CD4-positive, alpha-beta T cell treated with Interleukin-4 for 1 hour (primary cell): ENCODE measurements around the gene LRRC8C.

ENCODE experiments used
- DNase-seq, 2 donors: peaks; one replicate each; pipeline ENCODE4 v3.0.0-alpha.2; 2020 to 2022

Gene LRRC8C

DNA sequence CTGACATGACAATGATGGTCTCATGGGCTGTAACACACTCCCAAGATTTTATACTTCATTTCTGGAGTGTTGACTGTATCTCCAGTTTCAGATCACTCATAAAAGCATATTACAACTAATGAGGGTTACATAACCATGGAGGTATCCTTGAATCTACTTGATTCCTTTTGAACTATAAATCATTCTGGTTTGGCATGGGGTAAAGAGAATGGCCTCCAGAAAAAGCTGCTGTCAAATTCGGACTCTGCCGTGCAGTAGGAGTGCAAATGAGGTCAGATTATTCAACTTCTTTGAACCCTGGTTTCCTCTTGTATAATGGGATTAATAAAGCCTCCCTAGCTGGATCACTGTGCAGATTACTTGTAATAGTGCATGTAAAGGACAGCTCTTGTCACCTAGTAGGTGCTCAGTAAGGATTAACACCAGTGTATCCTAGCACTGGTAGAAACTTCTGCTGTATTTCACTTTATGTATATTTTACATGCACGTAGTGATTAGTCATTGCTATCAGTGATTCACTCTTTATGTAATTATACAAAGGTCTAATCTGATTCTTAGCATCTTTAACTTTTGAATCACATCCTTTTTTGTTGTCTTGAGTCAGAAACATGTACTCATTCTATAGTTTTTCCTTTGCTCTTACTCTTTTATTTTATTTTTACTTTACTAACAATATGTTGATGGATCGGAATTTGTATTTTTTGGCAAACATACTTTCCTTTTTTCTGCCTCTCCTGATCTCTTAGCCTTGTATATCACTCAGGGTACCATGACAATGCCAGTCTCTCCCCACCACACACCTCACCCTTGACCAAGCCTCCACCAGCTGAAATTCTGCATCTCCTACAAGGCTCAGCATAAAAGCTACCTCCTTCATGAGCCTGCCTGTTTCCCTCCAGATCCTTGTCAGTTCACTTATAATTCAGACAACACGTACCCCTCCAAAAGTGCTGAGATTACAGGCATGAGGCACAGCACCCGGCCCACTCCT, 3.2 kb downstream of the LRRC8C start:
- DNase-seq = no peak

DNA sequence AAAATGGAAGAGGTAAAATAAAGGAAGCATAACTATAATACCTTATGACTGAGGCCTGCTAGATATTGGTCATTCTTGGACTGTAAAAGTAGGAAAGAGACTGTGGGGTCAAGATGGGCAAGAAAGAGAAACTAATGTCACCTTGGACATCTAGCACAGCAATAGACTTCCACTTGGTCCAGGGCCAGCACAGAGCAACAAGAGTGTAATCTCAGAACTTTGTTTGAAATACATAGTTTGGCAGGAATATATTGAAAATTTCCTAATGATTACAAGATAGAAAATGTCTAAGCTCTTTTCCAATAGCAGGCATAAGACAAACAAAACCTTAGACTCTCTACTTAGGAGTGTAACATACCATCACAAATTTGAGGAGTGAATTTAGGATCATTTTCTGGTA, 4.6 kb downstream of the LRRC8C start:
- DNase-seq = no peak

DNA sequence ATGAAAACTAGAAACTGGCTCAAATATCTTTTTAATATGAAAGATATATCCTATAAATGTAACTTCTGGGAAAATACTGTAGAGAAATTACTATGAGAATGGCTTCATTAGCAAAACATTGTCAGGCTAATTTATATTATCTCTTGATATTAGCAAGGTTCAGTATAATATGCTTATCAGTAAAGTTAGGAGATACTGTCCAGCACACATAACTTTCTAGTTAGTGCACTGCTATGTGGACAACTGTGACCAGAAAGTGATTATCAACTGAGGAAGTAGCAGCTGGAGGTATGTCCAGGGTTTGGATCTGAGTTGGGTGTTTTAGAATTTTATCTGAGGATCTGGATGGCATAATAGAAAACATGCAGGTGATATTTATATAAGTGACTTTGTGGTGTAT, 7.5 kb downstream of the LRRC8C start:
- DNase-seq = no peak

DNA sequence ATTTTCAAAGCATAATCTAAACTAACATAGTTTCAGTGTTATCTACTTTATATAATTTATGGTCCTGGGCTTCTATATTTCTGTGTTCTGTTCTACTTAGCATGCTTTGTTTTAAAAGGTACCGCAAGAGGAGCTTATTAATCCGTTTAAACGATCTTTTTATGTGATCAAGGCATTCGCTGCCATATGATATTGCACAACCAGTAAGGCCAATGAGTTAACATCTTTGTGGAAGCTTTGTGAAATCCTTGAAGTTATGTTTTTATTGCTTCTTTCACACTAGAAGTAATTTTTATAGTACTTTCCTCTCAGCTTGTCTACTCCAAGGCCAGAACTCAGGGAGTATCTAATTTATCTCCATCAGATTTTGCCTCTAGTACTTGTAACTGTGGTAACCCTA, 8.9 kb downstream of the LRRC8C start:
- DNase-seq = no peak

DNA sequence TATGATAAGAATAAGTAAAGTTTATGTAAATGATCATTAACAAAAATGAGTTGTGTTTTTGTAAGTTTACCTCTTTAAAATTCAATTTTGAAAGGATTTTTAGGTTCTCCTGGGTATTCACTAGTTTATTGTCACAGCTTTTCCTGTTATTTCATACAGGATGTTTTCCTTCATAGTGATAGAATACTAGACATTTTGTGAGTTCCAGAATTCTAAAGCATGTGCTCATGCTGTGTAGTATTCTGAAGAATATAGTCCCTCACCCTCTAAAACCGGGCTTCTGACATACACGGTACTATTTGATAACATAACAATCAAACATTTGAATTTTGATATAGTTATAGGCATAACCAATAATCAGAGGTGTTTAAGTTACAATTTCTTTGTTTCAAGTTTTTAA, 10.7 kb downstream of the LRRC8C start:
- DNase-seq = no peak

DNA sequence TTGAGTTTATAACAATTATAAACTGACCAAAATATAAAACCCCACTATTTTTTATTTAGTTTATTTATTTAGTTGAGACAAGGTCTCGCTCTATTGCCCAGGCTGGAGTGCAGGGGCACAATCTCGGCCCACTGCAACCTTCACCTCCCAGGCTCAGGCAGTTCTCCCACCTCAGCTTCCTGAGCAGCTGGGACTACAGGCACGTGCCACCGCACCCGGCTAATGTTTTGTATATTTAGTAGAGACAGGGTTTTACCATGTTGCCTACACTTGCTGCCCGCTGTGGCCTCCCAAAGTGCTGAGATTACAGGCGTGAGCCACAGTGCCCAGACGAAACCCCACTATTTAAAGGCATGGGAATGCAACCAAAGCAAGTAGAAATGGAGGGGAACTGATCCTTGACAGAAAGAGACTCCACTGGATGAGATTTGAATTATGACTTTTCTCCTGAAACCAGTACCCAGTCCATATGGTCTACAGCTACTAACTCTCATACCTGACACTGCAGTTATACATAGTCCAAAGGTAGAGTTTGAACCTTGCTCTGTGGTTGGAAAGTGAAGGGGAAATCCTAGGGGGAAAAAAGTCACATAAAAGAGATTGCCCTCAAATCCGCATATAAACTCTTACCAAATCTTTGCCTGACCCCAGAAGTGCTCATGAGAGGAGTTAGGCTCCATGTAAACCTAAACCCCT, 11.3 kb downstream of the LRRC8C start:
- DNase-seq = no peak

DNA sequence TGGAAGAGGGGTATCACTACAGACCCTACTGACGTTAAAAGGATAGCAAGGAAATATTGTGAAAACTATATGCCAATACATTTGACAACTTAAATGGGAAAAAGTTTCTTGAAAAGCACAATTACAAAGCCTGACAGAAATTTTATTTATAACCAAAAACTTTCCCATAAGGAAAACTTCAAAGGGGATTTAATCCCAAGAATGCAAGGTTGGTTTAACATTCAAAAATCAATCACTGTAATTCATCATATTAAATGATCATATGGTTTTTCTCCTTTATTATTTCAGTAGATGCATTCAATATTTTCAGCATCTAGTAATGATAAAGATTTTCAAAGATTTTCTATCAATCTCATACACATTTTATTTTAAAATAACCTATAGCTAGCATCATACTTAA, 13.3 kb downstream of the LRRC8C start:
- DNase-seq = no peak

DNA sequence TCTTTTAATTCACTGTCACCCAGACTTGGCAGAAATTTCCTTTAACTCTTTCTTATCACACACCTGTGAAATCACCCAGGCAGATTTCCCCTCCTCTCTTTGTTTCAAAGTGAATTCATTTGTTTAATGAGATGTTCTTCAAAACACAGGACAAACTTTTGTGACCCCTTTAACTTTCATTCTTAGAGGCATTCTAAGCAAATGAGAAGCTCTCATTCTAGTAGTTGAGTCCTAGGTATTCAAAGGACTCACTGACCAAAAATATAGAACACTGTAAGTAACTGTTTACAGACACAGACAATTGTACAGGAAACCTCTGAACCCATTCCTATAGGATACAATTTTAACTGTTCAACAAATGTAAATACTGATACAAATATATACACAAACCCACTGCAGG, 16.9 kb downstream of the LRRC8C start:
- no peak for DNase-seq

DNA sequence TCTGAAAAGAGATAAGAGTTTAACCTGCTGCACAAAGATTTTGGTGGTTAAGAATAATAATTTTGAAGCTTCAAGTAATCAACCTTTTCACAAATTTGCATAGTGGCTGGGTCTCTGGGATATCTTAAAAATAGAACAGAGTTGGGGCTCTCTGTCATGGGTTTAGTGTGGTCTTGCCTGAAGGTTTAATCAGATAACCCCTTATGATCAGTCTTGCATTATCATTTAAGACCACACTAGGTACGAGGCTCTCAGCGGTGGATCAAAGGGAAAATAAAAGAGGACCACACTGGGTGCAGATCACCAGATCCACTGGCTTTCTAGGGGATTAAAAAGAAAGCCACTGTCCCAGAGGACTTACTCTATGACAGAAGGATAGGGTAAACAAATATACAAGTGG, 19.5 kb downstream of the LRRC8C start:
- no peak for DNase-seq

DNA sequence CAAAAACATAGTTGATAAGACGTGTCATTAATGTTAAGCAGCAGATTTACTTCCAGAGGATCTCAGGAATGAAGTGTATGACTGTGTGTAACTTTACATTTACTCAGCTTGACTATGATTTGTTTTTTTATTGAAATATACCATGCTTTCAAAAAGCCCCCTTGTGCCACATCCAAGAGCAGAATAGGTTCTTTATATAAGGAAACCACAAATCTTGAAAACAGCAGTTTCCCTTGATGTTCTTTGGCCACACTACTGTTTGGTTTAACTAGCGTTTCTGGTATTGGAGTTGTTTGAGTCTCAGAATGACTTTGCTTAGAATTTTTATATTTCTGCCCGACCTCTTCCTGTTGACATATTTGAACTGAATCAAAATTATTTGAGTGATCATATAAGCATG, 25.0 kb downstream of the LRRC8C start:
- peak in 1 of 2 donors; percentile 86 for DNase-seq

DNA sequence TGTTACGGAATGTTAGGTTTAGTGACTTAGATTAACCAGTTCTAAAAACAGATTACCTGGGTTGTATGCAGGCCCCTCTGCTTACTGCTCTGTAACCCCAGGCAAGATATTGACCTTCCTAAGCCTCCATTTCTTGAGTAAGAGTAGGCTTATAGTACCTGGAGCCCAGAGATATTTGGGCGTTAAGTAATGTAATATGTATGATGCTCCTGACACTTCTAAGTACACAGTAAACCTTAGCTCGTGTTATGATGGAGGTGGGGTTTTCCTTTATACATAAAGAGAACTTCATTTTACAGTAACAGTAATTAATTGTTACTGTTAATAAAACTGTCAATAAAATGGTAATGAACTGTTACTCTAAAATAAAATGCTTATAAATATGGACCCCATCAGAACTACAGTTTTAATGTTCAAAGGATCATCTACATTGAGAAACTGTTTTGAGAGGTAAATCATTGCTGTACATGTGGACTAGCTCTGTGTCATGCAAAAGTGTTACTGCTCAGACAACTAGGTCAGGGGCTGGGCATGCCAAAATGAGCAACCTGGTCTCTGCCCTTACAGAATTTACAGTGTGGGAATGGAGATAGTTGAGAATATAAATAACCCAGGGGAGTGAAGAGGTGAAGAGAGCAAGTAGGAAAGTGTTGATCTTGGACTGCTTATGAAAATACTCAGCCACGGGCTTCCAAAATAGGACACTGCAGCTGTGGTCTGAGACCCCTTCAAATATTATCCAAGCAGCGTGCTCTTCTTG, 26.6 kb downstream of the LRRC8C start:
- DNase-seq = peak in 1 of 2 donors; percentile 50

DNA sequence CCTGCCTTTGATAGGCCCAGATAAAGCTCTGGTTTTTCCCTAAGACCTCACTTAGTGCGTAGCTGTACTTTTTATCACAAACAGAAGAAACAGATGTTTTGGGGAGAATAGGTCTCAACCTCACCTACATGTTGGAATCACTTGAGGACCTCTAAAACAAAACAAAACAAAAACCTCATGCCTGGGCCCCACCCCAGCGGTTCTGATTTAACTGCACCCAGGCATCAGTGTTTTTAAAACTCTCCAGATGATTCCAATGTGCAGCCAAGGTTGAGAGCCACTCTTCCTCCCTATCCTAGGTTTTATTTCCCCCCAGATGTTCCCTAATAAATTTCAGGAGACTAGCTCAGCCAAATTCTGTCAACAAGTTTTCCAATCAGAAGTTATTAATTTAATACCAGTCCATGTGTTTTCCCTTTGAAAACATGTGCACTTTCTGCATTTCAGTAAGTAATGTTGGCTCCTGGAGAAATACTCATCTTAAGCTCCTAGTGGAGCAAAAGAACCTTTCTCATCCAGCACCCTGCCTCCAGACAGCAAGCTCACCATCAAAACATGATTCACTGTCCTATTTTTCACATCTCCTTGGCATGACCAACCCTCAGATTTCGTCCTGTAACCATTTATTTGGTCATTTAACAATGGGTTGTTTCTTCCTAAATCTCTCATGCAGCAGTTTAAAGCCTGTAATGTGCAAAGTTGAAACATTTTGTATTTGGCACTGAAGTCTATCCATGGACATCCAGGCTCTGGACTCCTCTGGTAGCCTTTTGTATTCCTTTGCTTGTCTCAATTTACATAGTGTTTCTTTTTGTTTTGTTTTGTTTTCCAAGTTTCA, 27.5 kb downstream of the LRRC8C start:
- DNase-seq = peak in 1 of 2 donors; percentile 55

DNA sequence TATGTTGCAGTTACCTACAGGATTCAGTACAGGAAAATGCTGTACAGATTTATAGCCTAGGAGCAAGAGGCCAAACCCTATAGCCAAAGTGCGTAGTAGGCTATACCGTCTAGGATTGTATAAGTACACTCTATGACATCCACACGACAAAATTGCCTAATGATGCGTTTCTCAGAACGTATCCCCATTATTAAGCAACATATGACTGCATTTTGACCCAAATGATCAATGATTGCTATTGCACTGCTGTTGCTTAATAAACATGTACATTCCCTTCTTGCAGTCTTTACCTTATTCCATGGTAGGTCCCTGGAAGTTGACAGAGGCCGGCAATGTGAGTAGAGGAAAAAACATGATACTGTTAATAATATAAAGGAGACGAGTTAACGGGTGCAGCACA, 33.0 kb downstream of the LRRC8C start:
- no peak for DNase-seq

DNA sequence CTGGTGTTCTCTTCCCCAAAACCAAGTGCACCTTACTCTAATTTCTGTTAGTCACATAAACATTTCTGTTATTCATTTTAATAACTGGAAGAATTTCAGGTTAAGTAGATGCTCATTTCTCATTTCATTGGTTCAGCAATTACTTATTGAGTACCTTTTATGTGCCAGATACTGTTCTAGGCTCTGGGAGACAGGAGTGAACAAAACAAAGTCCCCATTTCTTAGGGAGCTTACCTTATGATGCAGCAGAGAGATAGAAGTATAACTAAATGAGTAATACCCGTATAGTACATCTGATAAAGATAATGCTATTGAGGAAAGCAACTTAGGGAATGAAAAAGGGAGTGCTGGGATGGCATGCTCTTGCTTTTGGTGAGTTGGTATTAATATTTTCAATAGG, 33.7 kb downstream of the LRRC8C start:
- DNase-seq = no peak

DNA sequence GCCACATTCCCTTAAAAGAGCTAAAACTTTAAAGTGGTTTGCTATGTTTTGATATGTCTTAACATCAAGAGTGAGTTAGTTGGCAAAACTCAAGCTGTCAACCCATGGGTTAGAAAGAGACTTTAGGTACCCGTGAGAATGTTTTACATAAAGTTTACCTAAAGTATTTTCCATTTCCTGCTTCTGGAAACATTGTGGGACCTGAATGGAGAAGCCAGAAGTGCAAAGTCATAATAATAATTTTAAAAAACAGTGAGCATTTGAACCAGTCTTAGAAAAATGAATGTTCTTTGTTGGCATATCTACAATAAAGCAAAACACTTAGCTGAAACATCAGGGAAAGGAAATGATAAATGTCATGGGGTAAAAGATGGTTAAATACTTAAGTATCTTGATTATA, 34.8 kb downstream of the LRRC8C start:
- no peak for DNase-seq

DNA sequence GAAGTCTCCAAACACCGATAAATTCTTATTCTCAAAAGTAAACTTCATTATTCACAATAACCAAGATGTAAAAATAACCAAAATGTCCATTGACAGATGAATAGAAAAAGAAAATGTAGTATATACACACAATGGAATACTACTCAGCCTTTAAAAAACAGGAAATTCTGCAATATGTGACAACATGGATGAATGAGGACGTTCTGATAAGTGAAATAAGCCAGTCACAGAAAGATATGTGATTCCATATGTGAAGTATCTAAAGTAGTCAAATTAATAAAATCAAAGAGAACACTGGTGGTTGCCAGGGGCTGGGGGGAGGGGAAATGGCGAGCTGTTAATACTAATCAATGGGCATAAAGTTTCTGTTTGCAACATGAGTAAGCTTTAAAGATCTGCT, 36.0 kb downstream of the LRRC8C start:
- no peak for DNase-seq

DNA sequence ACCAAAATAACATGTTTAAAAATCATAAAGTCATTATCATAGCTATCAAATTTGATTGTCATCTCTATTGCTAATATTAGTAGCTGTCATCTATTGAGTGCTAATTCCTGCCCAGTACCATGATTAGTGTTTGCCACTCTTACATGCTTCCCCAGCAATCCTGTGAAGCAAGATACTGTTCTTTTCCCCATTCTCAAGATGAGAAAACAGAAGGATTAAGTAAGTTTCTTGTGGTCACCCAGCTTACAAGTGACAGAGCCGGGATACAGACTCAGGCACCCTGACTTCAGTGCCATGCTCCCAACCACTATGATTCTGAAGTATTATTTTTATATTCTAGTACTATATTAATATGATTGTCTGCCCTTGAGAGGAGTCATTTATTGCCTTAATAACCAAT, 36.5 kb downstream of the LRRC8C start:
- no peak for DNase-seq

DNA sequence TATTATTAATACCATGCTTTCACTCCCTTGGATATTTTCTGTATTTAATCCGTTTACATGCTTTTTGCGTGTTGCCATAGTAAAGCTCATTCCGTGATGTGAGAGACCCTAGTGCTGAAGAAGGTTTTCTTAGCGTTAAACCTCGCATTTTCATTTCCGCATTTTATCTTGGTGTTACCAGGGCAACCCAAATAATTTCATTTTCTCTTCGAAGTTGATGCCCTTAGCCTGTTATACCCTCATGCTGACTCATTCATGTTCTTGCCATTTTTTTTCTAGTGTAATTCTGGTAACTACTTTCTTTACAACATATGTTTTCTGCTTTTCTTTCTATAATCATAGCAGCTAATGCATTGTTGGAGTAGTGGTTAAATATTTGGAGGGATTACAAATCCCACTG, 37.2 kb downstream of the LRRC8C start:
- peak; percentile 52 to 87 for DNase-seq

DNA sequence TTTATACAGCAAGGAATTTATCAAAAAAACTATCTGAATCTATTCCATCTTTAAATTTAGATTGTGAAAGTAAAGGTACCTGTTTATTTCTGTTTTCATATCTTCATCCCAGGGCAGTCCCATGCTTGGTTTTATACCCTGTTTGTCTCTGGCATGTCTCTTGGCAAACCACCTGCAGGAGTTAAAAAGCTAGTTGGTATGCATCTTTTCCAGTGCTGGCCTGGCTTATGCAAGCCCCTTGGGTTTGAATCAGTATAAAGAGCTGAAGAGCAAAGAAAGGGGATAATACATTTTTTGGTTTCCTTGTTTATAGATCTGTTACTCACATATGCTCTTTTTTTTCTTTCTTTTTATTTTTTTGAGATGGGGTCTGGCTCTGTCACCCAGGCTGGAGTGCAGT, 37.8 kb downstream of the LRRC8C start:
- DNase-seq = no peak

DNA sequence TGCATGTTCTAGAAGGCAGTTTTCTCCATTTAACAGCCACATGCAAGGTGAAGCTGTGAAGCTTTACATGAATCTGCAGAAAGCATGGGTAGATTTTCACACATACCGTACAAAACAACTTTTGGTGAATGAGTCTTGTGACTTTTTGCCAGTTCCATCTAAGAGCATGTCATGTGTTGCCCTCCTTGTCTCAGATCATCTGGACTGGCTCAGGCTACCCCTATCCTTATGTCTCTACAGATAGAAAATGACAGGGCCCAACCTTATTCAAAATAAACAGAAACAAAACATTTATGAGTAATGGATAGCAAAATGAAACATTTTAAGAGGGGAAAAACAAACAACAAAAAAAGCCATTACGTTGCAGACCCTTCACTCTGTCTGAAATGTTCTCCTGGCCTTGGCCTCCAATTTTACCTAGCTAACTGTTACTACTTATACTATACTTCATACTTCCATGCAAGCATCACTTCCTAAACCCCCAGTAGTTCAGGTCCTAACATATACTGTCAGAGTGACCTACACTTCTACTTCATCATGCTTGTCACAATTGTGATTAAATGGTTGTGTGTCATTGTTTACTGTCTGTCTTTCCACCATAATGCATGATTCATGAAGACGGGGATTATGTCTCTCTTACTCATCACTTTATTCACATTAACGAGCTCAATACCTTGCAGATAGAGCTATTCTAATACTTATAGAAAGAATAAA, 39.0 kb downstream of the LRRC8C start:
- no peak for DNase-seq

DNA sequence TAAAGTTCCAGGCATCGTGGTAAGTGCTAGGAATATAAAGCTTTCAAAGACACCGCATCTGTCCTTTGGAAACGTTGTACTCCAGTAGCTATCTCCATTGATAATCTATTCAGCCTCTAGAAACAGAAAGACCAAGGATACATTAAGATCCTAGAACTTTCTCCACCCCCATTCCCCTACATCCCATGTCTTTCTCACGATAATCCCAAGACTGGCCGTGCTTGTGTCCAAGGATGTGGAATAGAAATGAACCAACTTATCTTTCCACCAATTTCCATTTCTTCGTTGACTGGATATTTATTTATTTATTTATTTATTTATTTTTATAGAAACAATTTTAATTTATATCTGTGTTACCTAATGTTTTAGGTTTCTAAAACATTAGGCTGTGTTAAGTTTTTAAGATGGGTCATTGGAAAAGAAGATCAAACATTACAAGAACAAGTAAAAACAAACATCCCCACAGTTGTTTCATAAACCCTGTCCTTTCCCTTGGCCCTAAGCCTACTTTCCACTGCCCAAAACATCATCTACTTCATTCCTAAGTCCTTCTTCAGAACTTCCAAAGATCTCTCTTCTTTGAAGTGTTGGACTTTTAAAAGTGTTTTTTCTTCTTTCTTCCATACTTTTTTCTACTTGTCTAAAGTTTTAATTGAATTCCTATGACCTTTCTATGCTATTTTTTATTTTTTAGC, 39.7 kb downstream of the LRRC8C start:
- DNase-seq = no peak
